Breast epithelium (tissue), 3 donors: ENCODE measurements around the gene C16orf96.

ENCODE experiments used
- CTCF ChIP-seq, 3 donors: fragments of 450-650 bp; IDR thresholded peaks; one replicate each; pipeline ENCODE4 v1.5.1; 2016 to 2017; ENCODE audit warnings: antibody characterized with exemption in 3 of 3, mild to moderate bottlenecking in 3 of 3, moderate library complexity in 3 of 3
- POLR2AphosphoS5 ChIP-seq, 3 donors: sonication (generic); formaldehyde crosslinking; IDR thresholded peaks; one replicate each; pipeline ENCODE4 v1.6.1; 2017; ENCODE audit warnings: antibody characterized with exemption in 3 of 3

GRCh38 chr16:4603624-4604170 lies 47.6 kb downstream of the C16orf96 start:
- TF ChIP-seq CTCF (IDR thresholded peaks at IDR 0.05), result no peak
- TF ChIP-seq POLR2AphosphoS5 (IDR thresholded peaks at IDR 0.05), result no peak
